Effector memory CD4-positive, alpha-beta T cell (primary cell): ENCODE measurements around the gene VAMP5.

Experiments used
- DNase-seq, 3 donors: peaks; one replicate each; pipeline ENCODE4 v3.0.0-alpha.2; 2020
- H3K27ac ChIP-seq: 2 replicates; pipeline ENCODE4 v1.7.0; 2013; ENCODE audit warnings: mild to moderate bottlenecking, low read length, moderate library complexity; ENCODE audit not compliant: insufficient read depth, poor library complexity, severe bottlenecking
- H3K27me3 ChIP-seq: replicated peaks from 2 replicates; pipeline ENCODE4 v1.7.0; 2013; ENCODE audit warnings: mild to moderate bottlenecking, low read length; ENCODE audit not compliant: insufficient read depth, control insufficient read depth, poor library complexity, severe bottlenecking
- H3K36me3 ChIP-seq: 2 replicates; pipeline ENCODE4 v1.7.0; 2013; ENCODE audit warnings: mild to moderate bottlenecking, low read length, moderate library complexity; ENCODE audit not compliant: control insufficient read depth, insufficient read depth
- H3K4me1 ChIP-seq: 2 replicates; pipeline ENCODE4 v1.7.0; 2013; ENCODE audit warnings: low read length, mild to moderate bottlenecking; ENCODE audit not compliant: control insufficient read depth, insufficient read depth, poor library complexity, severe bottlenecking
- H3K4me3 ChIP-seq: 2 replicates; pipeline ENCODE4 v1.7.0; 2013; ENCODE audit warnings: low read length, low read depth, mild to moderate bottlenecking; ENCODE audit not compliant: insufficient read depth, poor library complexity, severe bottlenecking
- H3K9me3 ChIP-seq: 2 replicates; pipeline ENCODE4 v1.7.0; 2013; ENCODE audit warnings: mild to moderate bottlenecking, low read length, moderate library complexity; ENCODE audit not compliant: control insufficient read depth
- total RNA-seq, 3 donors: gene quantifications; one replicate each; lab custom pipeline; 2026; lab: John Stamatoyannopoulos, UW

Gene VAMP5
- 5.5 to 8.2 (median 6.0) reads per million in 3 donors for total RNA-seq

- H3K36me3 ChIP-seq, result peaks cover 13% of the 10 kb centered on the region
- peaks cover 14% of the 10 kb centered on the region for H3K4me1 ChIP-seq
- DNase-seq, result peak; percentile 12 to 32 (median 25)
- H3K27me3 ChIP-seq, result no peaks in the 10 kb centered on the region
- H3K9me3 ChIP-seq, result no peaks in the 10 kb centered on the region
- peak within 1 kb of the TSS; percentile 72 for H3K27ac ChIP-seq
- H3K4me3 ChIP-seq, result peak within 1 kb of the TSS; percentile 65
Measured at GRCh38 chr2:85584354-85584856, at the start of gene VAMP5. VAMP5 (plus strand) TSS chr2:85584431; CDS start chr2:85584491, 60 bp downstream.

GRCh38 chr2:85534881-85535280, 49.4 kb upstream of the VAMP5 start:
- Histone ChIP-seq H3K4me3 (no peak overlapping the region), H3K27ac (no peak overlapping the region), H3K9me3 (no peaks in the 10 kb centered on the region), H3K27me3 (no peaks in the 10 kb centered on the region), H3K4me1 (peaks cover 10% of the 10 kb centered on the region), H3K36me3 (no peaks in the 10 kb centered on the region)
- DNase-seq, result no peak

- Histone ChIP-seq H3K4me1 (peaks cover 20% of the 10 kb centered on the region), H3K36me3 (peaks cover 5% of the 10 kb centered on the region), H3K9me3 (no peaks in the 10 kb centered on the region), H3K27ac (no peak overlapping the region), H3K27me3 (no peaks in the 10 kb centered on the region), H3K4me3 (no peak overlapping the region)
- DNase-seq, result no peak
Measured at GRCh38 chr2:85536479-85536878, 47.8 kb upstream of the VAMP5 start.

- H3K27me3 ChIP-seq, result no peaks in the 10 kb centered on the region
- H3K4me1 ChIP-seq, result peaks cover 20% of the 10 kb centered on the region
- DNase-seq, result peak in 1 of 3 donors; percentile 0
- H3K4me3 ChIP-seq, result peak overlapping the region; percentile 94
- H3K36me3 ChIP-seq, result peaks cover 19% of the 10 kb centered on the region
- no peaks in the 10 kb centered on the region for H3K9me3 ChIP-seq
- peak overlapping the region; percentile 77 for H3K27ac ChIP-seq
Measured at GRCh38 chr2:85537600-85538506, 46.4 kb upstream of the VAMP5 start.

- DNase-seq, result peak; percentile 74 to 76 (median 75)
- Histone ChIP-seq H3K27ac (peak within 1 kb of the TSS; percentile 77), H3K27me3 (no peaks in the 10 kb centered on the region), H3K4me1 (peaks cover 20% of the 10 kb centered on the region), H3K9me3 (no peaks in the 10 kb centered on the region), H3K36me3 (peaks cover 23% of the 10 kb centered on the region), H3K4me3 (peak within 1 kb of the TSS; percentile 94)
Measured at GRCh38 chr2:85538507-85539360, 45.5 kb upstream of the VAMP5 start, which contains the start of gene MAT2A. MAT2A (plus strand) TSS chr2:85539168; CDS start chr2:85539288, 120 bp downstream.

GRCh38 chr2:85539361-85540132, 44.7 kb upstream of the VAMP5 start:
- Histone ChIP-seq H3K36me3 (peaks cover 28% of the 10 kb centered on the region), H3K4me3 (peak overlapping the region; percentile 94), H3K27ac (peak overlapping the region; percentile 77), H3K9me3 (no peaks in the 10 kb centered on the region), H3K27me3 (no peaks in the 10 kb centered on the region), H3K4me1 (peaks cover 20% of the 10 kb centered on the region)
- DNase-seq, result peak; percentile 52 to 63 (median 55)

- Histone ChIP-seq H3K27ac (peak overlapping the region; percentile 77), H3K4me1 (peaks cover 20% of the 10 kb centered on the region), H3K36me3 (peaks cover 33% of the 10 kb centered on the region), H3K9me3 (no peaks in the 10 kb centered on the region), H3K4me3 (peak overlapping the region; percentile 94), H3K27me3 (no peaks in the 10 kb centered on the region)
- DNase-seq, result no peak
Measured at GRCh38 chr2:85540133-85540648, 44.0 kb upstream of the VAMP5 start.

- H3K36me3 ChIP-seq, result peaks cover 40% of the 10 kb centered on the region
- no peak overlapping the region for H3K4me3 ChIP-seq
- H3K4me1 ChIP-seq, result peaks cover 20% of the 10 kb centered on the region
- no peak for DNase-seq
- H3K27me3 ChIP-seq, result no peaks in the 10 kb centered on the region
- no peaks in the 10 kb centered on the region for H3K9me3 ChIP-seq
- H3K27ac ChIP-seq, result no peak overlapping the region
Measured at GRCh38 chr2:85541262-85541661, 43.0 kb upstream of the VAMP5 start.
